Measurements from ENCODE around the gene LRRC49. TPM values are rescaled to one million over a fixed set of nuclear protein-coding genes. Genes with fewer than 3 reads are reported as not detected.

Gene LRRC49
- total and polyA plus RNA-seq, 2 donors (not counting 3 experiments of a cell fraction or from before 2014, with no cell fraction given), result 3.0 to 6.6 TPM

DNA sequence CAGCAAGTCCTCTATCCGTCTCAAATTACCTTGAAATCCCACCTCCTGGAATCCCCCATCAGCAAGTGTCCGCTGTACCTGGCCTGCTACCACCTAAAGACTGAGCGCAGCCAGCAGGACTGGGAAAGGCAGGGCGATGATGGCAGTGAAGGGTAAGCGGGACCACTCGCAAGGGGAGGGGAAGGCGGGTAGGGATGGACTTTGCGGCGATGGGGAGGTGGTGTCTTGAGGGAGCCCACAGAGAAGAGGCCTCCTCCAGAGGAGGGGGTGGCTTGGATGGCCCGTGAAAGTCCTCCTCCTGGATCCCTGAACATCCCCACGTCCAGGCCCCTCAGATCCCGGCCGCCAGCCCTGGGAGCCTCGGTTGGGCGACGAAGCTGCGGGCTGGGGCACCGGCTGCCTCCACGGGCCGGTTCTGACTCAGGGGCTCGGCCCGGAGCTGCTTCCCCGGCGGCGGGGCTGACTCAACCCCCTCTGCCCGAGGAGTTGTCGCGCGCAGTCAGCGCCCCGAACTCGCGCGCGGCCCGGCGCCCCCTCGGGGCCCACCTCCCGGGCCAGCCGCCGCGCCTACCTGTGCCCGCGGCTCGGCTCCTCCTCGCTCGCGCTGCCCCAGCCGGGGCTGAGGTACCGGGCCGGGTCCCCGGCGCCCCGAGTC lies 39.2 kb upstream of the LRRC49 start:
- Histone ChIP-seq H3K27ac (ENCODE audit: insufficient read depth, low read depth, low read length) (peak overlapping the region; percentile 60), H3K36me3 (ENCODE audit: control insufficient read depth in 2 of 2, extremely low read depth in 1 of 2, insufficient read depth in 2 of 2, low read length in 2 of 2) (peaks cover 2 to 5% of the 10 kb centered on the region in 2 experiments), H3K4me2 (ENCODE audit: insufficient read depth, low read length) (peak overlapping the region; percentile 92), H2AFZ (ENCODE audit: low read depth, low read length) (peak overlapping the region; percentile 88), H3K4me1 (ENCODE audit: control insufficient read depth, extremely low read depth, insufficient read depth, low read length) (peaks cover 26% of the 10 kb centered on the region), H3K9me1 (replicated peaks; ENCODE audit: control insufficient read depth, extremely low read depth, insufficient read depth, low read length) (no peaks in the 10 kb centered on the region), H3K9ac (replicated peaks; ENCODE audit: extremely low read depth, insufficient read depth, low read length) (peak overlapping the region; percentile 91), H3K4me3 (replicated peaks in 1 of 3; ENCODE audit: insufficient read depth in 1 of 3, low read depth in 1 of 3, low read length in 3 of 3) (peak overlapping the region; percentile 61 to 76 (median 66)), H3K79me2 (ENCODE audit: control insufficient read depth, insufficient read depth, low read length) (peaks cover 4% of the 10 kb centered on the region), H3K27me3 (ENCODE audit: control insufficient read depth in 2 of 2, insufficient read depth in 2 of 2, low read length in 2 of 2) (no peaks in the 10 kb centered on the region), H4K20me1 (replicated peaks; ENCODE audit: control insufficient read depth, extremely low read depth, insufficient read depth, low read length) (no peaks in the 10 kb centered on the region), H3K9me3 (replicated peaks; ENCODE audit: control insufficient read depth, insufficient read depth, low read length) (no peaks in the 10 kb centered on the region)
- intact Hi-C loops (cut with micrococcal nuclease) (loop anchor here (2.0 kb wide), 1 partner anchor 29 kb away; no protein-coding TSS in a partner anchor), dilution Hi-C loops (cut with MboI; ENCODE audit: extremely low pct_ligation_motif_present, low sequenced_read_pairs) (no loop called here)
- CTCF ChIA-PET, result interaction anchor here (0.7 to 3.7 kb wide), 7 partner anchors 15 to 53 kb away, joined by 3 to 31 read pairs (median 4); no protein-coding TSS in a partner anchor
- TF ChIP-seq, protein P1, sequence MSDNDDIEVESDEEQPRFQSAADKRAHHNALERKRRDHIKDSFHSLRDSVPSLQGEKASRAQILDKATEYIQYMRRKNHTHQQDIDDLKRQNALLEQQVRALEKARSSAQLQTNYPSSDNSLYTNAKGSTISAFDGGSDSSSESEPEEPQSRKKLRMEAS (IDR thresholded peaks at IDR 0.05; ENCODE audit: insufficient read depth, insufficient read length), result no peak
- peak; percentile 30 for TF ChIP-seq FOS (IDR thresholded peaks at IDR 0.05; ENCODE audit: borderline replicate concordance, insufficient read depth, low read length)
- peak; percentile 66 for FAIRE-seq
- peak; percentile 60 for DNase-seq (ENCODE audit: low read depth, low spot score)
- no TSS peak for BruUV-seq (replicated peaks)
- POLR2A ChIA-PET, result interaction anchor here (0.9 kb wide), 1 partner anchor 40 kb away, joined by 3 read pairs; the partner anchor contains the start of gene LRRC49

DNA sequence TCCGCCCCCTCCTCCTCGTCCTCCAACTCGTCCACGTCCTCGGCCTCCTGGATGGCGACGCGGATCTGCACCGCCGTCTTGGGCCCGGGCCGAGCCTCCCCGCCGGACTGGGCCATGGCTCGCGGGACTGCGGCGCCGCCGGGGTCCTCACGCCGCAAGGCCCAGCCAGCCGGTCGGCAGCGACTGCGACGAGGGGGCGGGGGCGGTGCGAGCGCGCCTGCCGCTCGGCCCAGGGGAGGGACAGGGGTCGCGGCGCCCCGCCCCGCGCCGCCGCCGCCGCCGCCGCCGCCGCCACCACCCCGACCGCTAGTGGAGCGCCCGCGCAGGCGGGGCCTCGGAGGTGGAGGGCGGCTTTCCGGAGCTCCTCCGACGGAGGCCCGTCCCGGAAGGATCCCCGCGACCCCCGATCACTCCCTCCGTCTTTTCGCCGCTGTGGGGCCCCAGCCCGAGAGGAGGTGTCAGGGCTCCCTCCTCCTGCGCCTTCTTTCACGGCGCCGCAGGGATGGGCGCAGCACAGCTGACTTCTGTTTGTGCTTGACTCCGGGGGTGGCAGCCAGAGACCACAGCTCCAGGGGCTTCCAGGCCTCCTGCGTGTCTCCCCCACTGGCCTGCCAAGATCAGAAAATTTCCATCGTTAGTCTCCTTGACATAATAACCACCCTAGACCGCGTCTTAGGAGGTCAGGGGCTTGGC lies 38.5 kb upstream of the LRRC49 start, which contains the start of gene LARP6:
Gene LARP6, minus strand, starts transcription at position 185 of the 693 bp plus-strand sequence. Its CDS starts 69 bp downstream, at position 116.
- dilution Hi-C loops (cut with MboI; ENCODE audit: extremely low pct_ligation_motif_present, low sequenced_read_pairs), result no loop called here
- H3K27me3 ChIP-seq (ENCODE audit: control insufficient read depth in 2 of 2, insufficient read depth in 2 of 2, low read length in 2 of 2), result no peaks in the 10 kb centered on the region
- H3K27ac ChIP-seq (ENCODE audit: insufficient read depth, low read depth, low read length), result peak within 1 kb of the TSS; percentile 60
- H3K36me3 ChIP-seq (ENCODE audit: control insufficient read depth in 2 of 2, extremely low read depth in 1 of 2, insufficient read depth in 2 of 2, low read length in 2 of 2), result peaks cover 2 to 5% of the 10 kb centered on the region in 2 experiments
- peak within 1 kb of the TSS; percentile 61 to 76 (median 66) for H3K4me3 ChIP-seq (replicated peaks in 1 of 3; ENCODE audit: insufficient read depth in 1 of 3, low read depth in 1 of 3, low read length in 3 of 3)
- CTCF ChIA-PET, result interaction anchor here (0.9 to 3.7 kb wide), 8 partner anchors 10 to 42 kb away, joined by 3 to 31 read pairs (median 4); no protein-coding TSS in a partner anchor
- H2AFZ ChIP-seq (ENCODE audit: low read depth, low read length), result peak within 1 kb of the TSS; percentile 88
- TF ChIP-seq FOS (IDR thresholded peaks at IDR 0.05; ENCODE audit: borderline replicate concordance, insufficient read depth, low read length) (peak; percentile 1), POLR2A (IDR thresholded peaks at IDR 0.05; ENCODE audit: low read depth, low read length) (peak; percentile 55), EZH2 (IDR thresholded peaks at IDR 0.05; ENCODE audit: borderline replicate concordance, low read depth, low read length, severe bottlenecking) (no peak), MYC (IDR thresholded peaks at IDR 0.05; ENCODE audit: low read depth, low read length) (no peak), POLR2AphosphoS5 (IDR thresholded peaks at IDR 0.05; ENCODE audit: insufficient read depth, low read depth, low read length) (peak; percentile 78)
- TF ChIP-seq, protein P1 (IDR thresholded peaks at IDR 0.05; ENCODE audit: insufficient read depth, insufficient read length), result no peak
- BruUV-seq (replicated peaks), result TSS peak; percentile 66
- no peaks in the 10 kb centered on the region for H3K9me1 ChIP-seq (replicated peaks; ENCODE audit: control insufficient read depth, extremely low read depth, insufficient read depth, low read length)
- H3K9ac ChIP-seq (replicated peaks; ENCODE audit: extremely low read depth, insufficient read depth, low read length), result peak within 1 kb of the TSS; percentile 91
- H3K4me2 ChIP-seq (ENCODE audit: insufficient read depth, low read length), result peak within 1 kb of the TSS; percentile 92
- H3K9me3 ChIP-seq (replicated peaks; ENCODE audit: control insufficient read depth, insufficient read depth, low read length), result no peaks in the 10 kb centered on the region
- no peaks in the 10 kb centered on the region for H4K20me1 ChIP-seq (replicated peaks; ENCODE audit: control insufficient read depth, extremely low read depth, insufficient read depth, low read length)
- POLR2A ChIA-PET, result interaction anchor here (0.9 kb wide), 1 partner anchor 39 kb away, joined by 3 read pairs; the partner anchor contains the start of gene LRRC49
- peaks cover 26% of the 10 kb centered on the region for H3K4me1 ChIP-seq (ENCODE audit: control insufficient read depth, extremely low read depth, insufficient read depth, low read length)
- H3K79me2 ChIP-seq (ENCODE audit: control insufficient read depth, insufficient read depth, low read length), result peaks cover 4% of the 10 kb centered on the region
- intact Hi-C loops (cut with micrococcal nuclease), result loop anchor here (2.0 kb wide), 2 partner anchors 29 to 39 kb away; partner anchors contain the start of genes LRRC49 and THAP10
- peak; percentile 60 for DNase-seq (ENCODE audit: low read depth, low spot score)
- FAIRE-seq, result no peak
